ENCODE results near the gene PXMP4.
A peak's percentile ranks its signal among the peaks of the same experiment; 100 is the strongest.

The PXMP4 gene

GRCh38 chr20:33668466-33669155 lies 51.5 kb downstream of the PXMP4 start:
- no peak for DNase-seq (ENCODE audit: low spot score)

GRCh38 chr20:33667676-33668465 lies 52.2 kb downstream of the PXMP4 start:
- peak; percentile 99 for DNase-seq (ENCODE audit: low spot score)

GRCh38 chr20:33667245-33667675 lies 52.9 kb downstream of the PXMP4 start:
- peak; percentile 73 for DNase-seq (ENCODE audit: low spot score)

- DNase-seq (ENCODE audit: low spot score): peak; percentile 99
These were observed 53.5 kb downstream of the PXMP4 start, which contains the start of gene ACTL10 for GRCh38 chr20:33666293-33667244. ACTL10 (plus strand) TSS chr20:33666943; CDS start chr20:33667498, 555 bp downstream.

GRCh38 chr20:33664762-33665144 lies 55.4 kb downstream of the PXMP4 start:
- DNase-seq (ENCODE audit: low spot score): no peak

- peak; percentile 52 for DNase-seq (ENCODE audit: low spot score)
These were observed 55.9 kb downstream of the PXMP4 start for GRCh38 chr20:33664085-33664761.

GRCh38 chr20:33663161-33664084 lies 56.7 kb downstream of the PXMP4 start:
- peak; percentile 97 for DNase-seq (ENCODE audit: low spot score)

- DNase-seq (ENCODE audit: low spot score): no peak
These were observed 57.9 kb downstream of the PXMP4 start, which contains the start of gene C20orf144 for GRCh38 chr20:33662172-33662571. C20orf144 (plus strand) TSS chr20:33662327; CDS start chr20:33662346, 19 bp downstream.

GRCh38 chr20:33660685-33661058 lies 59.4 kb downstream of the PXMP4 start:
- DNase-seq (ENCODE audit: low spot score): no peak

GRCh38 chr20:33660035-33660684 lies 60.0 kb downstream of the PXMP4 start:
- no peak for DNase-seq (ENCODE audit: low spot score)

GRCh38 chr20:33659341-33660034 lies 60.6 kb downstream of the PXMP4 start:
- no peak for DNase-seq (ENCODE audit: low spot score)

GRCh38 chr20:33658929-33659328 lies 61.2 kb downstream of the PXMP4 start:
- DNase-seq (ENCODE audit: low spot score): no peak

GRCh38 chr20:33658510-33658909 lies 61.6 kb downstream of the PXMP4 start:
- no peak for DNase-seq (ENCODE audit: low spot score)

GRCh38 chr20:33657704-33658095 lies 62.4 kb downstream of the PXMP4 start:
- no peak for DNase-seq (ENCODE audit: low spot score)

GRCh38 chr20:33656783-33657703 lies 63.1 kb downstream of the PXMP4 start:
- DNase-seq (ENCODE audit: low spot score): no peak

GRCh38 chr20:33656010-33656782 lies 63.9 kb downstream of the PXMP4 start:
- DNase-seq (ENCODE audit: low spot score): no peak

GRCh38 chr20:33655164-33655563 lies 64.9 kb downstream of the PXMP4 start:
- no peak for DNase-seq (ENCODE audit: low spot score)

Data from HuH-7 (cell line).